Retina (tissue), 1 donor: Measurements from ENCODE around the gene PBX1.
A peak's percentile ranks its signal among the peaks of the same experiment; 100 is the strongest.

ENCODE experiments used
- DNase-seq: peaks from one replicate; pipeline ENCODE4 v3.0.0-alpha.2; 2016

PBX1 gene

DNA sequence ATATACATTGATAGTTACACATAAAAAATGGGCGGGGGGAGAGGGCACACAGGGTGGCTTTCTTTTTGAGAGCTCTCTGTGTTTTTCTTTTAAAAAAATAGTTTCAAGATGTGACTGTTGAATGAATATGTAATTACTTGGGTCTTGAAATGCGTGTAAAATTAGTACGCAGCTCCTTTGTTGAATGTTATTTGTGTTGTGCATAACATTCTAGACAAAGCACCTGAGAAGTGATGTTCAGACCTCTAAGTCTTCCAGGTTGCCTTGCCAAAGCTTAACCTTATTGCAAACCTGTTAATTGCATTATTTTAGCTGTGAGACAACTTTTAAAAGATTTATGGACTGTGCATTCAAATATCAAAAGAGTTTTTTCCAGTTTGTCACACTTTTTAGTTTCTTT, 5.4 kb downstream of the PBX1 start:
- peak; percentile 8 for DNase-seq

DNA sequence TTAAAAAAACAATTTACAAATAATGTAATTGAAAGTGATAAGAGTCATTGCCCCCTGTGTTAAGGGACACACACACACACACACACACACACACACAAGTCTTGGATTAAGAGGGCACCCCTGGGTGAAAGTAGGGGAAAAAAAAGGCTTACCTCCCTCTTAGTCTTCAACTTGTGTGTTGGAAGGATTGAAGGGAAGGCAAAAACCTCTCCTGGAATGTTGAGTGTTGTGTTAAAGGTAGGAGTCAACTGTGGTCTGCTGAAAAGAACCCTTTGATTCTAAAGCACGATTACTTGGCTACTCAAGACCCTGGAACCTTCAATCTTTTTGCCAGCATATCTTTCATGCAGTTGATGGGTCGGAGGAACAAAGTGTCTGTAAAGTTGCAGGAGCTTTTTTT, 6.4 kb downstream of the PBX1 start:
- DNase-seq: peak; percentile 18

DNA sequence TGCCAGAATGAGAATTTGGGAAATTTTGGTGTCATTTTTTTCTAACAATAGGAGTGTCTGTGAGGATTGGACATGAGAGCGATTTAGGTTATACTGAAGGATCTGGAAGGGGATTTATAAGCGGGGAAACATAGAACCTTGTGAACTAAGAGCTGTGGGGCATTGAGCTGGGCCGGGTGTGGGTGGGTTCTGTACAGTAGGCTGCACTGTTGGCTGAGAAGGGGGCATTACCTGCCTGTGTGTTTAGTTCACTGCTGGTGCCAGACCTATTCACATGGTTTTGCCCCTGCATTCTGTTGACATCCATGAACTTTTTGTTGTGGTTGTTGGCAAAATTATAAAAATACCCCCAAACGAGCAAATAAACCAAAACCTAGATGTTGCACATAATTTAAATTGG, 8.8 kb downstream of the PBX1 start:
- DNase-seq: no peak

DNA sequence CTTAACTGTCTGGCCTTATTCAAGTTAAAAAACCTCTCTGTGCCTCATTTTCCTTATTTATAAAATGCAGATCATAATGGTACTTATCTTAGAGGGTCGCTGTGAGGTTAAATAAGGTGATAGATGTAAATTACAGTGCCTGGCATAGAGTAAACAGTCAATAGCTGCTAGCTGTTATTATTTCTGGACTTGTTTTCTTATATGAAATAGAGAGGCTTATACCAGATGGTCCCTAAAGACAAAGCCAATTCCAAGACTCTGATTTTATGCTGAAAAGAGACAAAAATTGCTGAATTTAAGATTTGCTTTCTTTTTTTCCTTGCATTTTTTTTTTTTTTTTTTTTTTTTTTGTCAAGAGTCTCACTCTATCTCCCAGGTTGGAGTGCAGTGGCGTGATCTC, 10.3 kb downstream of the PBX1 start:
- no peak for DNase-seq

DNA sequence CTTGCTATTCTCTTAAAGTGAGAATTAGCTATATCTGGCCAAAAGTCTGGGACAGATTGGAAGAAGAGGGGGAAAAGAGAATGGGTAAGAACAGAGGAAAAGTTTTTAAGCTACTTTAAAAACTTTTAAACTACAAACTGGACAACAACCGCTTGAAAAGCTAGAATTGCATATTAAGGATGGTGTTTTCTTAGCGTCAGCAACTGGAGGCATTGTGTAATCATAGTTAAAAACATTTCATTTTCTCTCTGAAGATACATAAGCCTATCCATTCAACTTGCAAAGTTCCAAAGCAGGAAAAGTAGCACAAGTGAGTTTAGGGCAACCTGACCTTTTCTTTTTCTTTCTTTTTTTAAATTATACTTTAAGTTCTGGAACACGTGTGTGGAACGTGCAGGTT, 10.9 kb downstream of the PBX1 start:
- DNase-seq: no peak

DNA sequence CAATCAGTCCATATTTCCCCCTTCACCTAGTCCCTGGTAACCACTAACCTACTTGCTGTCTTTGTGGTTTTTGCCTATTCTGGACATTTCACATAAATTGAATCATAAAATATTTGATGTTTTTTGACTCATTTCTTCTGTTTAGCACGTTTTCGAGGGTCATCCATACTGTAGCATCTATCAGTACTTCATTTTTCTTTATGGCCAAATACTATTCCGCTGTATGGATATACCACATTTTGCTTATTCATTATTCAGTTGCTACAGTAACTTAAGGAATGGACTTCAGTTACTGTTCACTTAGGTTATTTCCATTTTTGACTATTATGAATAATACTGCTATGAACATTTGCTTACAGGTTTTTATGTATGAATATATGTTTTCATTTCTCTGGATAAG, 12.3 kb downstream of the PBX1 start:
- DNase-seq: no peak

DNA sequence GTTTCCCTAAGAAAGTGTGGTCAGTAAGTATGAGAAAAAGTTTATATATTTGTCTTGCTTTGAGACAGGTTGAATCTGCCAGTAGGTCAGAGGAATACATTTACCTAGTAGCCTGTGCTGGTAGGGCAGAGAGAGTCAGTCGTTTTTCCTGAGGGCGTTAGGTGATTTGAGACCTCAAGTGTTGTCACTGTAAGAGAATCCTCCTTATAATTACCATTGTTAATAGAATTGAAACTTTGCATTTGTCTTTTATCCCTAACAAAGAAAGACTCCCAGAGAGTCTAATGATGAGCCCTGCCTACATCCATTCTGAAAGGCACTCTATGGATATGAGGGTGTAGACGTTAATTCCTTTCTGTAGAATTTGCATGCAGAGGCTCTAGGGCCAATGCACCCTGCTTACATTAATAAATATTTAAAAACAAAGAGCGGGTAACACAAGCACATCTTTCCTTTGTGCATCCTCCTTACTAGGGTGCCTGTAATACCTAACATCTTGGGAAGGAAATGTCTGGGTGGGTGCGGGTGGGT, 16.4 kb downstream of the PBX1 start:
- DNase-seq: no peak

DNA sequence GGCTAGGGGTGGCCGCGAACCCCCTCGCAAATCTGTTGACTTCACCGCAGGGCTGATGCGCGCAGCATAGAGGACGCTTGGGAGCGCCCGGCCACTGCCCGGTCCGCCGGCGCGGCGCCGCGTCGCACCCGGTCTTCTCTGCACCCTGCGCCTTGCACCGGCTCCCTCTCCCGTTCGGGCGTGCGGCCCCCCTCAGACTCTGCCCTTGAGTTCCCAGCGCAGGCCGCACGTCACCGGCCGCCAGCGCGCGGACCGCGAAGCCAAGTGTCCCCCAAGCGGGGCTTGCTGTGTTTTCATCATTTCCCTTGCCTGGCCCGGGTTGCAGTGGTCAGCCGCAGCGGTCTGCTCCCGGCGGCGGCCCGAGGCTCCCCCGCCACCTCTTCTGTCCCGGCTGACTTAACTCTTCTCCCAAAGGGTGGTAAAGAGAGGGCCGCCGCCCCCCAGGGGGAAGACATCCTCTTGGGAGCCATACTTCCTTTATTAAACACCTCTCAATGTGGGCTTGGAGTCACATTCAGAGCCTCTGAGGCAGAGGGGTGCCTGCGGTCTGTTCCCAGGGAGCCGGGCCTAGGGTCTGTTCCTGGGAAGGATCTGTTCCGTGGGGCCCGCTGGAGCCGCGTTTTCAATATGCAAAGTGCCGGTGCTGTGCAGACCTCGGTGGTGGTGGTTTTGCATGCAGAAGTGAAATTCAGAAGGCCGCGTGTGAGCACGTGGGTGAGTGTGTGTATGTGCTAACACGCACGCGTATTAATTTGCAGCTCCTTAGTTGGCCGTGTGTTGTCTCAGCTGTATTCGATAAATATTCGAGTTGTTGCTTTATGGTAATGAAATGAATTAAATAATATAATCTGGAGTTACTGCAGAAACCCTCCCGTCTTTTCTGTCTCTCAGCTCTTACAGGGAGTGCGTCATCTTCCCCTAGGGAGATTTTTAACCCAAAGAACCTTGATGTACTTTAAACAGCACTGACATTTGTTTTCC, 17.6 kb downstream of the PBX1 start:
- peak; percentile 84 for DNase-seq

DNA sequence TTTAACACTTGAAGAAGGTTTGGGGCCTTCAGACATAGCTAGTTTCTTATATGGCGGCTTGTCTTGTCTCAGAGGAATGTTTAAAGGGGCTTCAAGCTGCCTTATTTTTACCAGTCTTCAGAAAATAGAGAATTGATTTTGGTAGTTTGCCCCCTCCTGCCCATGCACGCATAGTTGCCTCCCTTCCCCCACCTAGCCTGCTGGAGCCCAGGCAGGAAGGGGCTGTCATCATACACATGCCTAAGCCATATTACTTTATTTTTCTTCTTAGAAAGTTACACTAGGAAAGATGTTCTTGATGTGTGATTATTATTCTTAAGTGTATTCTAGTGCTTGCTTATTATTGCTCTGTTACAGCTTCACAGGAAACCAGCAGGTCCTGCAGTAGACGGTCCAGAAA, 18.3 kb downstream of the PBX1 start:
- peak; percentile 62 for DNase-seq

DNA sequence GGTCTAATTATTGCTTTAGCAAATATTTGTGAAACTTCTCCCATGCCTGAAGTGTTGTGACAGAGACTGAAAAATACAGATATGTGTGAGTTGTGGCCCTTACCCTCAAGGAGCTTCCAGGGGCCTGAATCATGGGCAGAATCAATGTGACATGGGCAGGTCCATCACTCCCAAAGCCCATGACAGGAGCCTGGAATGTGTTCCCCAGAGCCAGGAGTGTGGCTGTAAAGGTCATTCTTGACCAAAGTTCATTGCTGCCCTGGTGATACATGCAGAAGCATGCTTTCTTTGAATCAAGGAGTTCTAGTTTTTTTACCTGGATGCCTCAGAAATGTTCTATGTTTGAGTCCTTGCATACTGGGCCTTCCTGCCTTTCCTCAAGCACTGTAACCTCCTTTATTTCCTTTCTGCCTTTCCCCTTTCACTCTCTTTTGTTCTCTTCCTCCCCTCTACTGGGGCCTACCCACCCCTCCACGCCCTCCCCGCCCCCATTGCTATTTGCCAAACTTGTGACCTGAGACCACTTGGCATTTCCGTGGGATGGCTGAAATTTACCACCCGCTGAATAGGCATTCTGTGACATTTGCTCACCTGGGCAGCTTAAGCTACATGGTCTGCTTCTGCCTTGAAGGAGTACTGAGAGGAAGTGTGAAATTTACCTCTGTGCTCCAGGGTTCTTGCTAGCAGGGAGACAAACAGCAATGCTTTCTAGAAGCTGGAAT, 19.7 kb downstream of the PBX1 start:
- DNase-seq: no peak

DNA sequence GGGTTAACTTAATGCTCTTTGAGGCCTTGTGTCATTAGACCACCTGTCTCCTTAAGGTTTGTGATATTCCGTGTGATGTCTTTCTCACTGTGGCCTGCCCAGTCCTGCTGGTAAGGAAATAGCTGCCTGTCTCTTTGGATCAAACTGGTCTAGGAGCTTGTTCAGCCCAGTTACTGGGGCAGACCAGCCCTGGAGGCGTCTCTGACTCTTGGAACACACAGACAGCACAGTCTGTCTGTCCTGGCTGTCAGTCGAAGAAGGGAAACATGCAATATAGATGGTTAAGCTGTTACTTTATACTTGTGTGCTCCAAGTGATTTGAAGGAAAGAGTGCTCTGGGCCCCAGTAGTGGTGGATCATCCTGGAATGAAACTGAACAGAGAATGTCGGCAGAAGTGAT, 20.4 kb downstream of the PBX1 start:
- no peak for DNase-seq

DNA sequence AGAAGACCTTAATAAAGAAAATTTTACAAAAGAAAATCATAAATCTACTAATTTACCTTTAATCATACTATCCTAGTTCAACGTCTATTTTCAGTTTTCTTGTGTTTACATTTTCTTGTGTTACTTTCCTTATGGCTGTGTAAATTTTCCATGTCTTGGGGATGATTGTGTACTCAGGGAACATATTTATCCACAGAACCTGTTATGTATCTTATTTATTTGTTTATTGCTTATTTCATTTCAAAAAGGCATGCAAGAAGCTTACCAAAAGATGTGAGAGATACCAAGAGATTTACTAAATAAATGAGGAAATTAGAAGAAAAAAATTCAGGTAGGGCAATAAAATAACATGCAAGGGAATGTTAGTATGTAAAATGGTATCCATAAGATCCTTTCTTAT, 22.8 kb downstream of the PBX1 start:
- no peak for DNase-seq

DNA sequence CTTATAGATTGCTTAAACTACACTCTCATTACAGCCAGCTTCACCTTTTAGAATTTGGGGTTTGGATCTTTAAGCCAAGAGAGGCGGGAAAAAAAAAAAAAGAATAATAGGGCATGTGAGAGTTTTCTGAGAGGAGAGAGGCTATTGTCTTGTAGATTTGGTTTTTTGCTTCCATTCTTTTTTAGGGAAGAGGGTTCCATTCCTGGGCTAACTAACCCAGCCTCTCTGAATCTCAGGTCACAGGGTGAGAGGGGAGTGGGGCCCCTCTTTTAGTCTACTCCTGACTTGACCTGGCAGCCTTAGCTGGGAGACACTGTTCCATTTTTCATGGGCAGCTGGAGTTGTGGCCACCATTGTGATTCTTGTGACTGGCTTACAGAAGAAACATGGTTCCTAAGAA, 24.2 kb downstream of the PBX1 start:
- DNase-seq: no peak

DNA sequence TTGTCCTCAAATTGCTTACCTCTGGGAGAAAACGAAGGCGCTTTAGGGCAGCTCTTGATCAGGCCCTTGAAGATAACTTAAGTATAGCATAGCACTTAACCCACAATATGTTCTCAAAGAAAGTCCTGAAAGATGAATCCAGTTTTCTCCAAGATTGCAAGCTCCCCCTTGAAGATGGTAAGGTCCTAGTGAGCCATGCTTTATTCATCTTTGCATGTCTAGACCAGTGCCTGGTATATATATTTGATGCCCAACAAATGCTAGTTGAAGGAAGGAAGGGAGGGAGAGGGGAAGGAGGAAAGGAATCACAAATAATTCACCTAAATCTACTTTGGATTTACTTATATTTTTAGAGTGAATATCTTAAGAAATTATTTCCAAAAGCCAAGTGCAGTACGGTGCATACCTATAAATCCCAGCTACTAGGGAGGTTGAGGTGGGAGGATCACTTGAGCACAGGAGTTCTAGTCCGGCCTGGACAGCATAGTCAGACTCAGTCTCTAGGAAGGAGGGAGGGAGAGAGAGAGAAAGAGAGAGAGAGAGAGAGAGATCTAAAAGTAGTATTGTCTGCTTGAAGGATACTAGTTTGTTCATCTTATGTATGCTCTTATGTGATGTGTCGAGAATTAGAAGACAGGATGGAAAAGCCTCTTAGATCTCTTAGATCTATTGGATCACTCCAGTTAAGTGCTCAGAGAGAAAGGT, 25.0 kb downstream of the PBX1 start:
- DNase-seq: no peak

DNA sequence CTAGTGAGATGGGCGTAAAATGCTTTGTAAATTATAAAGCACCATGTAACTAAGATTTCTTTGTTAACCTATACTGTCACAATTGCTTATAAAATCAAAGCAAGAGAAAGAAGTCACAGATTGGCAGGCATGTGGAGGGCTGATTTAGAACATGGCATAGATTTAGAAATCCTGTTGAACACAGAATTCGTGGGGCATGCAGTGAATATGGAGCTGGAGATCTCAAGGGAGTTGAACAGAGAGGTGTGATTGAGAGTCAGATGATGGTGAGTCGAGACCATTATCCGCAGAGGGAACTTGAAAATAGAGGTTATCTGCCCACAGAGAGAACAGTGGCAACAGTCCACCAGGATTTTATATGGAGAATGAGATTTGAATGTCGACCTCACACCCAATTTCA, 27.6 kb downstream of the PBX1 start:
- no peak for DNase-seq

DNA sequence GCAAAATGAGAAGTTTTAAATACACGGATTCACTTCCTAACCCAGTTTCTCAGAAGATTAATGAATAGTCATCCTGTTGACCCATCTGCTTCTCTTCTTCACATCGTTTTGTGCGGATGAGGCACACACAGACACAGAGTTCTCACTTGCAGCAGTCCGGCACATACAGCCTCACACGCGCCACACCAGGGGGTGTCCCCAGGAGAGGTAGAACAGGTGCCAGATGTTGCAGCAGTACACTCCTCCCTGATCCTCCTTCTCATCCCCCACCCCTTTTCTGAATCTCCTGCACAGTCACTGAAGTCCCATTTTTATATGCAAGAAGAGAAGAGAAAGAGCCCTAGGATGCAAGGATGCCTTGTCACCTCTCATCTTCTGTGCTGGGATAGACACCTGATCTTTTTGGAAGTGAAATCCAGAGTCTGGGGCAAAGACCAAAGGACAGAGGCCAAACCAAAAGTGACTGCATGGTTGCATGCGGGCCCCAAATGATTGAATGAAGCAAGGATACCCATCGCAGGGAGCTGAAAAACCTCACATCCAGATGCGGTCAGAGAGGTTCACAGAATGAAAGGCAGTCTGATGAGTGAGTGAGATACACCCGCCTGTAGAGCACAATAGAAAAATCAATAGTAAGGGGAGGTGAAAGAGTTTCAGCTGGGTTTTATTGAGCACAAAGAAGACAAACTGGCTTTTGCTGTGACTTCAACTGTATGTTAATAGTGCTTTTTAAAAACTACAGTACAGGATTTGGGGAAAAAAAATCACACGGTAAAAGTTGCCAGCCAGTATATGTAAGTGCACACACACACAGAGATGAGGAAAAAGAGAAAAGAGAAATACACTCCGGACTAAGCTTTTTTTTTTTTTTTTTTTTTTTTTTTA, 28.9 kb downstream of the PBX1 start:
- DNase-seq: peak; percentile 51

DNA sequence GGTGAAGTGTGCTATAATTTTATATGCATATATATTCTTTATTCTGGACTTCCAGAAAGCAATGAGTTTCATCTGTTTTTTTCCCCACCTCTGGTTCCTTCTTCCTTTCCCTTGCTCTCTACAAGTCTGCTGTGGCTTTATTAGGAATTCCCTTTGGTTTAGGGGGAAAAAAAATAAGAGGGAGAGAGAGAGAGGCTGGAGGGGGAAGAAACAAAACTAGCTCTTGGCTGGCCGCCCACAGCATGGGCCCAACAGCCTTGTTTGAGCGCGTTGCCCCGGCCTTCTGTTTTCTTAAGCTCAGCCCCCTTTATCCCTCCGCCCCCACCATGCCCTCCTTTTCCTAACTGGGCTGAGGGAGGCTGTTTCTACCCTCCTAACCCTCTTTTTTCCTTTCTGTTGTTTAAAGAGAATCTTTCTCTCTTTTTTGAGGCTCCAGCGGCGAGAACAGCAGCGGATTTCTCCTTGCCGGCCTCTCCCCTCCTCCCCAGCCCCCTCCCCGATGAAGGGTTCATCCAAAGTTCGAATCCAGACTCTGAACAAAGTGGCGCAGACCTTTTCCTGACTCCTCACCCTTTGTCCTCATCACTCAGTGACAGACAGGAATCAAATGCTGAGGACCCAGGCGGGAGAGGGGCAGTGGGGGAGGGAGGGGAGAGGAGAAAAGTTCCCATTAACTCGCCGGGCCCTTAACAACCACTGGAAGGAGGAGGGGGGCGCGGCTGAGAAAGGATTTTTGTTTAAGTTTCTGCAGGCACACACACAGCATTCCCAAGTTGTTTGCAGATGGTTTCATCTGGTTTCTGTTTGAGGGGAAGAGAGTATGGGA, 29.7 kb downstream of the PBX1 start:
- DNase-seq: peak; percentile 79

DNA sequence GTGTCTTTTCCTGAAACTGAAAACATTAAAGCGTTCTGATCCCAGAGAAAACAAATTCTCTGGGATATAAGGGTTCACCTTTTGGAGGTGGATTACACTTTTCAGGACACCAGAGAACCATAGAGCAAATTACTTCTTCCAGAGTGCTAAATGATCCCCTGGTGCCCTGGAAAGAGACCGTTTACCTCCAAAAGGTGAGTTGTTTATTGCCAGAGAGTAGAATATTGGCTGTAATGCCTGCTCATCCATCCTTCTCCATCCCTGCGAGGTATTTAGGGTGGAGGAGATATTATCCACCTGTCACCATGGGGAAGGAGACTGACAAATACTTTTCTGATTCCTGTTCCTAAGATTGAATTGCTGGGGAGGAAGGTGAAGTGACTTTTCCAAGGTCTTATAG, 30.4 kb downstream of the PBX1 start:
- no peak for DNase-seq

DNA sequence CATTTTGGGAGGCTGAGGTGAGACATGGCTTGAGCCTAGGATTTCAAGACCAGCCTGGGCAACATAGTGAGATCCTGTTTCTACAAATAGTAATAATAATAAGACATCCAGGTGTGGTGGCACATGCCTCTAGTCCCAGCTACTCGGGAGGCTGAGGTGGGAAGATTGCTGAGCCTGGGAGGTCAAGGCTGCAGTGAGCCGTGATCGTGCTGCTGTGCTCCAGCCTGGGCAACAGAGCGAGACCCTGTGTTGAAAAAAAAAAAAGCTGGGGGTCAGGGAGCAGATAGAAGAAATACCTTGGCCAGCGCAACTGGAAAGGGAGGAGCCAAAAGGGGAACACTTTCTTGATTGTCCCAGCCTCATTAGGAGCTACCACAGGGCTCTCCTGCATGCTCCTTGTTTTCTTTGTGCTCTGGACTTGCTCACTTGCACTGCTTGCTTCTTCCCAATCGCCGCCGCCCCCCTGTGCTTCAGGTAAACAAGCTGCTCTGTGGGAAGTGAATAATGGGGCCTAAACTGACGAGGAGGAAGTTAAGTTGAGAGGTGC, 31.1 kb downstream of the PBX1 start:
- DNase-seq: no peak

DNA sequence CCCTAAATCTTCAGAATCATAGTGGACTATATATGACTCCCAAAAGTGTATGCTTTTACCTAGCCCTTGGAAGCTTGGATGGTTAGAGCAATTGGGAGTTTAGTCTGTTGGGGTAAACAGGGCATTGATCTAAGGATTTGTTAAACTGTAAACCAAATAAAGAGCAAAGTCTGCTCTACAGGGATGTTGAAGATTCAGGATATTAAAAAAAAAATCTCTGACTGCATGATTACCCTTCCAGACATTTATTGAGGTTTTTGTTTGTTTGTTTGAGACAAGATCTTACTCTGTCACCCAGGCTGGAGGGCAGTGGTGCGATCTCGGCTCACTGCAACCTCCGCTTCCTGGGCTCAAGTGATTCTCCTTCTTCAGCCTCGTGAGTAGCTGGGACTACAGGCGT, 31.6 kb downstream of the PBX1 start:
- no peak for DNase-seq

DNA sequence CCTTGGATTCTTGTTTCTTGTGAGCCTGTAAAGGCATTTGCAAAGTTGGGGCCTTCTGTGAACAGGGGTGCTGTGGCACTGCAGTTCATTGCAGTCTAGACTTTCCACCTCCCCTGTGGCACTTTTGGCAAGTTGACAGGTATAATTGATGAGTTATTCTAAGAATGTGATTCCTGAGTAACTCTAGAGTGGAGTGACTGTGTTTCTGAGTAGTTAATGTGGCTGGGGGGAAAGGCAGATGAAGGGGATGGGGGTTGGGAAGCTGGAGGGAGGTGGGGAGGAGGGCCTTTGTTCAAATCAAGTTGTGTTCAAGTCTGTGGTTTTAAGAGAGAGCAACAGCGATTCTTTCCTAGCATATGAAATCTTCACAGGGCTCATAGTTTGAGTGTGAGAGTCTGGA, 32.9 kb downstream of the PBX1 start:
- DNase-seq: no peak
